Mucosa of descending colon (tissue), 3 donors: ENCODE results near the gene IRAK2. TPM values are rescaled to one million over a fixed set of nuclear protein-coding genes. Genes with fewer than 3 reads are reported as not detected.

Experiments
- ATAC-seq: fragments of 200-7000 bp; cut with Tn5 transposase; one replicate; pipeline ENCODE4 v1.9.1; 2020; ENCODE audit warnings: mild to moderate bottlenecking, moderate library complexity
- DNase-seq, 3 donors: peaks; one replicate each; pipeline ENCODE4 v3.0.0-alpha.2; 2020
- H3K36me3 ChIP-seq: fragments of 200-600 bp; one replicate; pipeline ENCODE4 v1.8.0; 2021; ENCODE audit warnings: low read depth, mild to moderate bottlenecking
- H3K4me1 ChIP-seq: fragments of 200-600 bp; one replicate; pipeline ENCODE4 v1.8.0; 2021; ENCODE audit warnings: low read depth, mild to moderate bottlenecking
- H3K4me3 ChIP-seq: fragments of 200-600 bp; one replicate; pipeline ENCODE4 v1.8.0; 2021; ENCODE audit warnings: mild to moderate bottlenecking
- H3K9me3 ChIP-seq: fragments of 200-600 bp; one replicate; pipeline ENCODE4 v1.8.0; 2021; ENCODE audit warnings: mild to moderate bottlenecking
- intact Hi-C, 2 donors: fragments of 100-400 bp; cut with DNase I in 1 of 2; cut with micrococcal nuclease in 1 of 2; formaldehyde crosslinking; loops; one replicate each; pipeline versions ENCODE4 v1.11.0 to v1.11.1; 2022; cut with DNase I, micrococcal nuclease
- total RNA-seq, 3 donors: library from RNA; stranded (reverse); fragmentation: NEBNext Ultra II Directional in 2 of 3; extraction: Animal tissue kit (Norgen Biotek cat#: 25700) in 2 of 3; gene quantifications; one replicate each; pipeline versions ENCODE4 v1.2.1 to v1.2.4, GENCODE V29; 2021 to 2023
- TF ChIP-seq, protein P1 (sequence below): fragments of 200-600 bp; IDR thresholded peaks from one replicate; pipeline ENCODE4 v1.8.0; 2022; ENCODE audit warnings: antibody characterized with exemption, mild to moderate bottlenecking
- donor health status: DM: no; HTN: no; CAD: no; lungs with moderate emphysema.
- donor health status: DM: no; HTN: no; CAD: no.
- donor health status: DM: no; HTN: yes; CAD: no.

The IRAK2 gene
- total RNA-seq, 3 donors from 2014 or later = 1.1 to 3.2 (median 2.4) TPM

DNA sequence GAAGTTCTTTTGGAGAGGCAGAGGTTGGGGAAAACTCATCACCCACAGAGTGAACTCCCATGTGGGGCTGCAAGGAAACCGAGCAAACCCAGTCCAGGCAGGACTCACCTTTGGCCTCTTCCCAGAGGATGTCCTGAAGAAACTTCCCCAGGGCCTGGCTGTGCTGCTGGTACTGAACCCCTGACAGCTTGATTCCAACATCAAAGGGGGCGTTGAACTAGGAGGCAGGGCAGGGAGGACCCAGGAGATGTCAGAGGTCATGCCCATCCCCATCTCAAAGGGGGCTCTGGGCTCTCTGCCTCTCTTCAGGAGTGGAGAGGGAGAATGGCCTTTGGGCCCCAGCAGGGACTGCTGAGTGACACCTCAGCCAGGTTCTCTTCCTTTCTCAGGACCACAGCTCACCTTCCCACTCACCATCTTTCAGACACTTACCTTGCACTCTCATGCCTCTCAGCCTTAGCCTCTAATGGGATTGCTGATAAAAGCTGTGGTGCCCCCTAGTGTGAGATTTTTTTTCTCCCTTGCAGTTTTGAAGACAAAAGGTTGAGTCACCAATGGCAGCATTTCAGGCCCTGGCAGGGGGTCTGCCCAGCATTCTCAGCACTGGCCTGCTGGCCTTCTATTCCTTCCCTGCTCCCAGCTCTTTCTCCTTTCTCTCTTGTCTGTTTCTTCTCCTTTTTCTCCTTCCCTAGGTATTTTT is 122.0 kb downstream of the IRAK2 start:
- Histone ChIP-seq H3K9me3 (no peaks in the 10 kb centered on the region), H3K4me1 (no peaks in the 10 kb centered on the region), H3K4me3 (no peak overlapping the region), H3K36me3 (no peaks in the 10 kb centered on the region)
- TF ChIP-seq, protein P1, sequence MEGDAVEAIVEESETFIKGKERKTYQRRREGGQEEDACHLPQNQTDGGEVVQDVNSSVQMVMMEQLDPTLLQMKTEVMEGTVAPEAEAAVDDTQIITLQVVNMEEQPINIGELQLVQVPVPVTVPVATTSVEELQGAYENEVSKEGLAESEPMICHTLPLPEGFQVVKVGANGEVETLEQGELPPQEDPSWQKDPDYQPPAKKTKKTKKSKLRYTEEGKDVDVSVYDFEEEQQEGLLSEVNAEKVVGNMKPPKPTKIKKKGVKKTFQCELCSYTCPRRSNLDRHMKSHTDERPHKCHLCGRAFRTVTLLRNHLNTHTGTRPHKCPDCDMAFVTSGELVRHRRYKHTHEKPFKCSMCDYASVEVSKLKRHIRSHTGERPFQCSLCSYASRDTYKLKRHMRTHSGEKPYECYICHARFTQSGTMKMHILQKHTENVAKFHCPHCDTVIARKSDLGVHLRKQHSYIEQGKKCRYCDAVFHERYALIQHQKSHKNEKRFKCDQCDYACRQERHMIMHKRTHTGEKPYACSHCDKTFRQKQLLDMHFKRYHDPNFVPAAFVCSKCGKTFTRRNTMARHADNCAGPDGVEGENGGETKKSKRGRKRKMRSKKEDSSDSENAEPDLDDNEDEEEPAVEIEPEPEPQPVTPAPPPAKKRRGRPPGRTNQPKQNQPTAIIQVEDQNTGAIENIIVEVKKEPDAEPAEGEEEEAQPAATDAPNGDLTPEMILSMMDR = no peak
- intact Hi-C loops = no loop called here
- no peak for ATAC-seq
- DNase-seq = no peak

DNA sequence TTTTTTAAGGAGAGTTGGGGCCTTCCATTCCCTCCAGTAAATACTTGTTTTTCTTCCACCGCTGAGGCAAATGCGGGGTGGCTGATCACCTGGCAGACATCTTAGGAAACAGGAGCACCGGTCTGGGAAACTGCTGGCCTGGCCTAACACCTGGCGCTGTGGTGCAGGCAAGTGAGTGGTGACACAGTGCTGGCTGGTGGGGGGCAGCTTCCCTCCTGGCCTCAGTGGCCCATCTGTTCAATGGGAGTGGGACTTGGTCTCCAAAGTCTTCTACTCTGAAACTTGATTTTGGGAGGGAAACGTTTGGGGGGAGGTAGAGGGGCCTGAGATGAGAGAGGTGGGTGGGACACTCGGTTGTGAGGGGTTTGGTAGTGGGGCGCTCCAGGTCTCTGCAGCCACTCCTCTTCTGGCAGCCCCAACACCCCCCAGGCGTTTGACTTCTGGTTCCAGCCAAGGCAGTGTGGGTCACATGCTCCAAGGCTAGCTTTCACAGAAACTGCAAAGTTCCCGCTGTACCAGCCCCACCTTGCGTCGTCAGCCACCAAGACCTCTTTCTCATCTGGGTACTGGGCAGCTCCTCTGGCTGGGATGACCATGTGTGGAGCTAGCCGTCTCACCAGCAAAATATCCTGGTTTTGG is 123.3 kb downstream of the IRAK2 start:
- no peak for DNase-seq
- TF ChIP-seq, protein P1 = no peak
- no peak for ATAC-seq
- H3K36me3 ChIP-seq = no peaks in the 10 kb centered on the region
- intact Hi-C loops = no loop called here
- H3K4me3 ChIP-seq = no peak overlapping the region
- H3K9me3 ChIP-seq = no peaks in the 10 kb centered on the region
- H3K4me1 ChIP-seq = no peaks in the 10 kb centered on the region

DNA sequence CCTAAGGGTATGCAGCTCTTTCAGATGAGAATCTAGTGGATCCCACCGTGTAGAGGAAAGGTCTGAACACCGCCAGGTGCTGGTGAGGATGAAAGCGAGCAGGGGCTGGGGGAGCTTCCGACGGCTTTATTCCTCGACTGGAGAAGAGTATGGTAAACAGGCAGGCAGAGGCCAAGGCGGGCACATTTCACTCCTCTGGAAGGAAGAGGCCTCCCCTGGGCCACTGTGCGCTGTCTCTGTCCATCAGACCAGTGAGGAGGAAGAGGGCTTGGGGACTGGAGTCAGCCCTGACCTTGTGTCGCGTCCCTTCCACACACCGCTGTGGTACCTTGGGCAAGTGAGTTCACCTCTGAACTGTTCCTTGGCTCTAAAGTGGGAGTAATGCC is 123.8 kb downstream of the IRAK2 start:
- no peak for ATAC-seq
- Histone ChIP-seq H3K4me3 (no peak overlapping the region), H3K36me3 (no peaks in the 10 kb centered on the region), H3K4me1 (no peaks in the 10 kb centered on the region), H3K9me3 (no peaks in the 10 kb centered on the region)
- no peak for DNase-seq
- TF ChIP-seq, protein P1 = no peak
- intact Hi-C loops = no loop called here

DNA sequence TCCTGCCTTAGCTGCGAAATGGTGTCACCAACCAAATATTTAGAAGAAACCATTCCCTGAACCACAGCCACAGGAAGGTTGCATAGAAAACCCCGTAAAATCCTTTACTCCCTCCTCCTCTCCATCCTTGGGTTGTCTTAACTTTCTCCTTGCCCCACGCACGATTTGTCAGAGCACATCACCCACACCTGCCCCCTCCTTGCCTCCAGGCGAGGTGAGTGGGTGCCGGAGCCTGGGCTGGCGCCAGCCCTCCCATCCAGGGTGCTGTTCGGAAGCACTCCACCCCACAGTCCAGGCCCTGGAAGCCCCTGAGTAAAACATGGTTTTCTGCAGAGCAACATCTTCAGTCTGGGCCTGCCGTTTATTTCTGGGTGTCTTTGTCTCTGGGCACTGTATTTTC is 124.4 kb downstream of the IRAK2 start:
- no peak for ATAC-seq
- DNase-seq = no peak
- H3K4me1 ChIP-seq = no peaks in the 10 kb centered on the region
- no peak overlapping the region for H3K4me3 ChIP-seq
- H3K36me3 ChIP-seq = no peaks in the 10 kb centered on the region
- H3K9me3 ChIP-seq = no peaks in the 10 kb centered on the region
- intact Hi-C loops = no loop called here
- TF ChIP-seq, protein P1 = no peak

DNA sequence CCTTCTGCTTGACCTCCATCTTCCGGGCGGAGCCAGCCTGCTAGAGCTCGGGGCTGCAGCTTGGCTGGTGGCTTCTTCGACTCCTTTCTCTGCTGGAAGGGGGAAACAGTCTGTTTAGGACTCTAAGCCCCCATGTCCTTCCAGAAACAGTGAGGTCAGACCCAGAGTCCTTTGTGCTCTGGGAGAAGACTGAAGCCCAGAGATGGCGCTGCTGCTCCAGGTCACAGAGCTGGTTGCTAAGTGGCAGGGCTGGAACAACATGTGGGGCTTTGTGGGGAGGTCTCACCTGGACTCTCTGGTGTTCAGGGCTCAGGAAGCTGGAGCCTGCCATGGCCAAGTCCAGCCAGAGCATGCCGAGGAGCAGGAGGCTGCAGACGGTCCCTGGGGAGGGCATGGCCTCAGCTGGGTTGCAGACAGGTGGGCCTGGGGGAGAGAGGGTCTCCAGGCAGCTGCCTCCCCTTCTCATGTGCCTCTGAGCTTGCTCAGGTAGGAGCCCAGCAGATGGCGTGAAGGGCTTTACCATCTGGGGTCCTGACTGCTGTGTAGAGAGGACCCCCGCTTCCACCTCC is 125.2 kb downstream of the IRAK2 start:
- Histone ChIP-seq H3K9me3 (no peaks in the 10 kb centered on the region), H3K4me3 (no peak overlapping the region), H3K4me1 (no peaks in the 10 kb centered on the region), H3K36me3 (no peaks in the 10 kb centered on the region)
- intact Hi-C loops = no loop called here
- ATAC-seq = no peak
- TF ChIP-seq, protein P1 = no peak
- no peak for DNase-seq
